NK-92 (cell line): Measurements from ENCODE around the gene NOD2.

Experiments
- DNase-seq: peaks from one replicate; lab custom pipeline; 2025; ENCODE audit not compliant: unreplicated experiment; lab: John Stamatoyannopoulos, UW

Gene NOD2

DNA sequence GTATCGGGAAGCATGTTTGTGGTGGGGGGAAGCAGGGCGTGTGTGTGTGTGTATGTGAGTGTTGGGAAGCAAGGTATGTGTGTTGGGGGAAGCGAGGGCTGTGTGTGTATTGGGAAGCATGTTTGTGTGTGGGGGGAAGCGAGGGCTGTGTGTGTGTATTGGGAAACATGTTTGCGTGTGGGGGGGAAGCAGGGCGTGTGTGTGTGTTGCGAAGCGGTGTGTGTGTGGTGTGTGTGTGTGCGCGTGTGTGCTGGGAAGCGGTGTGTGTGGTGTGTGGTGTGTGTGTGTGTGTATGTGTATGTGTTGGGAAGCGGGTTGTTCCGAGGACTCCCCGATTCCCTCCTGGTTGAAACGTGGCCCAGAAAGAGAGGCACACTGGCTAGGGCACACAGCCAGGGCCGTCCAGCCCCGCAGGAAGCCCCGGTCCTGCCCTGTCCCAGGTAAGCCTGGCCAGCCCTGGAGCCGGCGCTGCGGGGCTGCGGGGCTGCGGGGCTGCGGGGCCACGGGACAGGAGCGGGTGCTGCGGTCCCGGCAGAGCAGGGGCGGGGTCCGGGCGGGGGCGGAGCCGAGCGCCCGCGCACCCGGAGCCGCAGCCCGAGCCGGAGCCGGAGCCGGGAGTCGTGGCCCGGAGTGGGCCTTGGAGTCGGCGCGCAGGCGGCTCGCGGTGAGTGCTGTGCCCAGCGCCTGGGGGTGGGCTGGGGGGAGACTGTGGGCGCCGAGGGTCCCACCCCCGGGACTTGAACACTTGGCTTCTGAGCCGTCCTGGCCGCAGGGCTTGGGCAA lies at the start of gene NOD2:
Gene NOD2 (plus strand): TSS at position 608 of the 783 bp plus-strand sequence. CDS start 5,890 bp downstream, outside the sequence.
- no peak for DNase-seq

GRCh38 chr16:50644245-50644644 lies 49.2 kb upstream of the NOD2 start:
- no peak for DNase-seq

DNA sequence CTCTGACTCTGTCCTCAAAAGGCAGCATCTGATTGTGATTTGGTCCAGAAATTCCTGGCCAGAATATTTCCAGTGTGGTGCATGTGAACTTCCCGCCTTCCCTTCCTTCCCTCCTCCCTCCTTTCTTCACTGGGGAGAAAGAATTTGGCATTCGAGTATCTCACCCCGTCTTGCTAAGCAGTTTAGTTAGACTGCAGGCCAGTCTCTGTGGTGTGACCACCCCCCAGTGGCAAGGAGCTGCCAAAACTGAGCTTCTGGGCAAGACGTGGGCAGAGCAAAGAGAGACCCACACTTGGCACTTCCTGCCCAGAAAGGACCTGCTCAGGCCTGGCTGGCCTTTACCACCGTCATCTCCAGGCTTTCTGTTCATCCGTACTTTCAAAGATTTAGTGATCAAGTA lies 48.7 kb upstream of the NOD2 start:
- DNase-seq: no peak

GRCh38 chr16:50645563-50646220 lies 47.7 kb upstream of the NOD2 start:
- no peak for DNase-seq

DNA sequence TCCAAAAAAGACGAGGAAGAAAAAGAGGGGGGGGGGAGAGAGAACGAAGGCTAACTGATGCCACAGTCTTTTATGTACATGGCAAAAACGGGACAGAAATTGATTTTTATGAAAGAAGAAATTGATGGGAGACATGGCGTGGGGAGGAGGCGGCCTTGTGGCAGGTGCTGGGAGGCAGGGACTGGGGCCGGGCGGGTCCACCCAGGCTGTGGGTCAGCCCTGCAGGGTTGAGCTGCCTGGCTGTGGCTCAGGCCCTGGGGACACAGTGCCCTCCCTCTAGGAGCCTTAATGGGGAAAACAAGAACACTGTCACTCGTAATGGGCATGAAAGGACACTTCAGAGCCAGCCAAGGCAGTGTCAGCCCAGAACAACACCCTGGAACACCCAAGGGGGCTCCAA lies 47.1 kb upstream of the NOD2 start:
- DNase-seq: no peak

- no peak for DNase-seq
These were observed 41.5 kb upstream of the NOD2 start for GRCh38 chr16:50651835-50652438.

GRCh38 chr16:50652836-50653425 lies 40.5 kb upstream of the NOD2 start:
- no peak for DNase-seq

- DNase-seq: no peak
These were observed 39.5 kb upstream of the NOD2 start for GRCh38 chr16:50653633-50654519.

DNA sequence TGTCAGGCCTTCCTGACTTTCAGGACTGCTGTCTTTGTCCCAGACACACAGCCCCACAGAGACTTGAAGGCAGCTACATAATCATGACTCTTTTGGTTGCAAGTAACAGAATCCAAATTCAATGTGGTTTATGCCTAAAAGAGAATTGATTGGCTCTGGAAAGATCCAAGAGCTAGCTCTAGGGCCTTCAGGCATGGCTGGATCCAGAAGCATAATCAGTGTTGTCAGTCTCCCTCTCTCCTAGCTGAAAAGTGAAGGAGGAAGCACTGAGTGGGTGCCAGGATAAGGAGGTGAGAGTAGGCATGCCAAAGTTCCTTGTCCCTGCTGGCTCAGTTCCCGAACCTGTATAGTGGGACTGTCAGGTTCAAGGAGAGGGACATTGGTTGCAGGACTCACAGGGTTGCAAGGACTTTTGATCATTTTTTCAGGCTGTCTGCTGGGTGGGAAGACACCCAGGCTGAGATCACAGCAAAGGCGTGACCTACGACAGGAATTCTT lies 37.8 kb upstream of the NOD2 start:
- DNase-seq: no peak

- DNase-seq: no peak
These were observed 36.2 kb upstream of the NOD2 start for GRCh38 chr16:50657241-50657640.

GRCh38 chr16:50659806-50660205 lies 33.6 kb upstream of the NOD2 start:
- no peak for DNase-seq

DNA sequence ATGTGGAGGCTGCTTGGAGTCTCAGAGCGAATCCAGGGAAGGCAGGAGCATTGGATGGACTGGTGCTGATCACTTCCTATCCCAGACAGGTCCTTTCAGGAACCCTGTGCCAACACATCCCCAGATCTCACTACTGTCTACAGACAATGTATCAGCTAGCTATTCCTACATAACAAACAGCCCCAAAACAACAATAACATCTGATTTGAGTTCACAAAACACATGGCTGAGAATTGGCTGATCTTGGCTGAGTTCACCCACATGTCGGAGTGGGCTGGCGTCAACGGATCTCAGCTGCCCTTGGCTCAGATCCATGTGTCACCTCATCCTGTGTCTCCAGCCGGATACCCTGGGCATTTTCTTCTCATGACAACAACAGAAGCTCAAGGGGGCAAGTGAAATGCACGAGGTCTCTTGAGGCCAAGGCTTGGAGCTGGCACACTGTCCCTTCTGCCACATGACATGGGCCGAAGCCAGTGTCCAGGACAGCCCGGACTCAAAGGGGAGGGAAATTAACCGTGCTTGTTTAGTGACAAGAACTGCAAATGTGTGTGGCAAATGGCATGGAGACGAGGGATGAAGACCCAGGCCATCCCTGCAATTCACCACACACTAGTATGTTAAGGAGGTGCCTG lies 31.0 kb upstream of the NOD2 start:
- no peak for DNase-seq

GRCh38 chr16:50664270-50664669 lies 29.1 kb upstream of the NOD2 start:
- DNase-seq: no peak

GRCh38 chr16:50665128-50665878 lies 28.1 kb upstream of the NOD2 start:
- DNase-seq: no peak

GRCh38 chr16:50666658-50667496 lies 26.5 kb upstream of the NOD2 start:
- DNase-seq: no peak

- no peak for DNase-seq
These were observed 25.7 kb upstream of the NOD2 start for GRCh38 chr16:50667497-50668367.

GRCh38 chr16:50668368-50669008 lies 24.9 kb upstream of the NOD2 start:
- DNase-seq: no peak
